Lung (tissue), 12 donors: ENCODE measurements around the gene RXRA. TPM values are rescaled to one million over a fixed set of nuclear protein-coding genes. Genes with fewer than 3 reads are reported as not detected.

ENCODE experiments used
- ATAC-seq: fragments of 200-7000 bp; cut with Tn5 transposase; one replicate; pipeline ENCODE4 v1.9.1; 2020; ENCODE audit warnings: moderate number of reproducible peaks; ENCODE audit not compliant: insufficient read depth, low FRiP score
- DNase-seq, 3 donors: peaks; one replicate each; pipeline ENCODE4 v3.0.0-alpha.2; 2013 to 2017
- H3K27ac ChIP-seq, 2 donors: one replicate each; pipeline ENCODE4 v1.5.1; 2013; ENCODE audit warnings: mild to moderate bottlenecking in 2 of 2, moderate library complexity in 2 of 2, control low read depth in 1 of 2, inconsistent platforms in 1 of 2, low read depth in 1 of 2, low read length in 1 of 2
- H3K27me3 ChIP-seq, 3 donors: one replicate each; pipeline ENCODE4 v1.5.1; 2013; ENCODE audit warnings: low read length in 2 of 3; ENCODE audit not compliant: control insufficient read depth in 3 of 3, insufficient read depth in 3 of 3
- H3K36me3 ChIP-seq, 4 donors: one replicate each; pipeline ENCODE4 v1.5.1; 2013; ENCODE audit warnings: low read length in 4 of 4, mild to moderate bottlenecking in 1 of 4, moderate library complexity in 1 of 4; ENCODE audit not compliant: control insufficient read depth in 4 of 4, insufficient read depth in 4 of 4
- H3K4me1 ChIP-seq, 5 donors: one replicate each; pipeline ENCODE4 v1.5.1; 2013; ENCODE audit warnings: low read length in 5 of 5, mild to moderate bottlenecking in 2 of 5, moderate library complexity in 1 of 5; ENCODE audit not compliant: control insufficient read depth in 5 of 5, insufficient read depth in 5 of 5
- H3K4me3 ChIP-seq: one replicate; pipeline ENCODE4 v1.5.1; 2013; ENCODE audit warnings: mild to moderate bottlenecking, control low read depth, moderate library complexity
- H3K9ac ChIP-seq, 2 donors: one replicate each; pipeline ENCODE4 v1.5.1; 2013; ENCODE audit warnings: low read length in 2 of 2, control low read depth in 1 of 2; ENCODE audit not compliant: insufficient read depth in 1 of 2
- H3K9me3 ChIP-seq, 4 donors: one replicate each; pipeline ENCODE4 v1.5.1; 2013; ENCODE audit warnings: low read length in 3 of 4, mild to moderate bottlenecking in 1 of 4, moderate library complexity in 1 of 4; ENCODE audit not compliant: control insufficient read depth in 4 of 4, insufficient read depth in 3 of 4
- CTCF ChIP-seq: IDR thresholded peaks from 2 replicates; pipeline ENCODE4 v1.5.1; 2012; ENCODE audit warnings: mild to moderate bottlenecking; ENCODE audit errors: control extremely low read depth, extremely low read depth
- WGBS, 2 donors: extraction: QIAGEN DNeasy Blood & Tissue Kit; methylation state at CpG; one replicate each; pipeline ENCODE4 v1.1.7; 2013; 5-methylcytosine and 5-hydroxymethylcytosine counted together
- polyA plus RNA-seq, 2 donors: library from polyadenylated mRNA; stranded (reverse); fragments of 200-250 nt; gene quantifications; one replicate each; pipeline ENCODE4 v1.2.1, GENCODE V29; 2013
- total RNA-seq, 2 donors: library from RNA; depleted of rRNA in 1 of 2; stranded (reverse); fragments of >200 nt in 1 of 2; gene quantifications; one replicate each; pipeline ENCODE4 v1.2.1, GENCODE V29; 2014 to 2021
- donor health status: control.
- donor health status: control.
- donor health status: Bipolar disorder and iron deficiency.
- donor health status: healthy.
- donor health status: DM: yes; HTN: yes; CAD: no.

Gene RXRA
- total and polyA plus RNA-seq, 4 donors = 24.2 to 85.2 (median 52.2) TPM

- WGBS, 2 donors = 58 to 69% methylated on average over 15 to 16 of the region's 16 CpGs
- Histone ChIP-seq H3K9me3 (no peaks in the 10 kb centered on the region), H3K27me3 (no peaks in the 10 kb centered on the region), H3K9ac (no peak overlapping the region), H3K4me1 (peaks cover 5 to 53% (median 50%) of the 10 kb centered on the region in 5 donors), H3K4me3 (no peak overlapping the region), H3K27ac (no peak overlapping the region), H3K36me3 (peaks cover 0 to 11% (median 5%) of the 10 kb centered on the region in 4 donors)
- no peak for ATAC-seq
- no peak for TF ChIP-seq CTCF
- peak; percentile 49 to 80 (median 67) for DNase-seq
Observed at GRCh38 chr9:134412298-134412711, 86.0 kb downstream of the RXRA start.

- ATAC-seq = no peak
- Histone ChIP-seq H3K36me3 (peaks cover 0 to 17% (median 10%) of the 10 kb centered on the region in 4 donors), H3K4me3 (no peak overlapping the region), H3K27me3 (no peaks in the 10 kb centered on the region), H3K4me1 (peaks cover 5 to 48% (median 43%) of the 10 kb centered on the region in 5 donors), H3K9me3 (no peaks in the 10 kb centered on the region), H3K27ac (peak overlapping the region; percentile 23 to 57), H3K9ac (no peak overlapping the region)
- DNase-seq = no peak
- no peak for TF ChIP-seq CTCF
- WGBS, 2 donors = 83 to 84% methylated on average over 13 of the region's 13 CpGs
Observed at GRCh38 chr9:134413112-134413715, 87.0 kb downstream of the RXRA start.

- no peaks in the 10 kb centered on the region for H3K27me3 ChIP-seq
- WGBS, 2 donors = 57 to 69% methylated on average over 29 of the region's 29 CpGs
- DNase-seq (peak; percentile 67 to 80 (median 78)), ATAC-seq (peak; percentile 48)
- H3K9me3 ChIP-seq = no peaks in the 10 kb centered on the region
- H3K36me3 ChIP-seq = peaks cover 0 to 24% (median 13%) of the 10 kb centered on the region in 4 donors
- no peak overlapping the region for H3K4me3 ChIP-seq
- no peak for TF ChIP-seq CTCF
- H3K9ac ChIP-seq = no peak overlapping the region
- H3K27ac ChIP-seq = peak overlapping the region in 1 of 2 donors; percentile 57
- H3K4me1 ChIP-seq = peaks cover 7 to 56% (median 37%) of the 10 kb centered on the region in 5 donors
Observed at GRCh38 chr9:134413890-134414623, 87.8 kb downstream of the RXRA start.
